Naive thymus-derived CD8-positive, alpha-beta T cell (primary cell): ENCODE data around the gene BLTP3A. TPM values are rescaled to one million over a fixed set of nuclear protein-coding genes. Genes with fewer than 3 reads are reported as not detected.
"Not testable (repeated sequence)": the region's sequence is repeated elsewhere in the genome, so short reads cannot be mapped to it uniquely, and the experiment has no call there.

Source experiments
- ATAC-seq, 2 donors: fragments of 150-1000 bp; cut with Tn5 transposase in 1 of 2; sonication (Bioruptor Pico), chemical (Tn5 transposase) in 1 of 2; 1 replicate in 1 of 2; 2 replicates in 1 of 2; pipeline ENCODE4 v1.10.0; 2021; ENCODE audit warnings: mild to moderate bottlenecking in 2 of 2, moderate library complexity in 2 of 2
- POLR2A ChIA-PET: fragments of 350-600 bp; sonication (Branson Sonifier 250); formaldehyde crosslinking; loops from one replicate; lab custom pipeline; 2021; ENCODE audit warnings: antibody characterized with exemption; lab: Charles Lee
- DNase-seq, 10 donors: peaks; one replicate each; pipeline versions ENCODE4 v3.0.0 to v3.0.0-alpha.2; 2020 to 2022
- H3K27ac Mint-ChIP-seq, 10 donors: one replicate each; pipeline ENCODE4 v1.8.0; 2020 to 2022; ENCODE audit warnings: mild to moderate bottlenecking in 10 of 10, mixed read lengths in 10 of 10, moderate library complexity in 4 of 10, inconsistent platforms in 1 of 10
- H3K27me3 Mint-ChIP-seq, 5 donors: one replicate each; pipeline ENCODE4 v1.8.0; 2021 to 2022; ENCODE audit warnings: mixed read lengths in 5 of 5
- H3K36me3 Mint-ChIP-seq, 3 donors: one replicate each; pipeline ENCODE4 v1.8.0; 2020 to 2022; ENCODE audit warnings: mixed read lengths in 3 of 3, mild to moderate bottlenecking in 2 of 3, inconsistent platforms in 1 of 3
- H3K4me1 Mint-ChIP-seq, 4 donors: one replicate each; pipeline ENCODE4 v1.8.0; 2021 to 2022; ENCODE audit warnings: mixed read lengths in 4 of 4
- H3K4me3 Mint-ChIP-seq, 10 donors: one replicate each; pipeline ENCODE4 v1.8.0; 2020 to 2022; ENCODE audit warnings: mild to moderate bottlenecking in 10 of 10, mixed read lengths in 10 of 10, moderate library complexity in 6 of 10, inconsistent platforms in 1 of 10
- H3K9me3 Mint-ChIP-seq, 9 donors: one replicate each; pipeline ENCODE4 v1.8.0; 2020 to 2022; ENCODE audit warnings: mixed read lengths in 9 of 9, mild to moderate bottlenecking in 3 of 9, inconsistent platforms in 1 of 9, moderate library complexity in 1 of 9
- polyA plus RNA-seq, 3 donors: library from polyadenylated mRNA; unstranded; fragments of 300-500 nt; fragmentation: Illumina TruSeq; gene quantifications; one replicate each; pipeline ENCODE4 v1.2.3, GENCODE V29; 2021
- total RNA-seq, 8 experiments: library from RNA in 2 of 8; stranded (reverse) in 2 of 8; gene quantifications; one replicate each; pipeline ENCODE4 v1.2.3 and lab custom pipeline; 2021 to 2026

Gene BLTP3A
- total and polyA plus RNA-seq, 5 experiments from 2014 or later, result 1.4 to 11.2 (median 1.5) TPM

- no peak for ATAC-seq
- H3K4me3 Mint-ChIP-seq, result peak overlapping the region in 8 of 10 donors; percentile 43 to 99 (median 96)
- DNase-seq, result no peak
- H3K27me3 Mint-ChIP-seq, result no peaks in the 10 kb centered on the region
- no peaks in the 10 kb centered on the region for H3K9me3 Mint-ChIP-seq
- peaks cover 19 to 34% (median 28%) of the 10 kb centered on the region in 4 donors for H3K4me1 Mint-ChIP-seq
- H3K27ac Mint-ChIP-seq, result peak overlapping the region in 4 of 10 donors; percentile 20 to 62 (median 38)
- H3K36me3 Mint-ChIP-seq, result no peaks in the 10 kb centered on the region
- POLR2A ChIA-PET, result interaction anchor here (0.7 kb wide), 2 partner anchors 47 to 674 kb away, joined by 3 to 5 read pairs; partner anchors contain the start of gene RPL10A
Measured at GRCh38 chr6:34793877-34794276, 2.0 kb downstream of the BLTP3A start.

DNA sequence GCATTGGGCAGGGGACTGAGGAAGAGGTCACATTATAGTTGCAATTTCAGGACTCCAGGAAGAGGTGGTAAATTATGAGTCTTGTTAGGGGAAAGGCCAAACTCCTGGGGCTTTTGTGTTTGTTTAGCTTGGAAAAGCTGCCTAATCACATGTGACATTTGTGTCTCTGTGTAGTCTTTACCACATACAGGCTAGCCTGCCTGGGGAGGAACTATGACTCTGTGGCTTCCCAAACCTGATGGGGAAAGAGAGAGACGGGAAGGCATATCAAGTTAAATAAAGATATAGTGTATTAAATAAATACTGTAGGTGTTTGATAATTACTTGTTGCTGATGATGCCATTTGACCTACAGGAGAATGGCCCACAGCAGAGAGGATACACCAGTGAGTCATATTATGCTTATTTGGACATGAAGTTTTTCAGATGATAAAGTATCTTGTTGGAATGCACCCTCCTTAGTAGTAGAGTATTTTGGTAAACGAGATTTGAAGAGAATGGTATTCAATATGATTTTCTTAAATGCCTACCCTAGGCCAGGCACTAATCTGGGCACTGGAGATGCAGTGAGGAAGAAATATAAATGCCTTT, 4.0 kb downstream of the BLTP3A start:
- Mint-ChIP-seq H3K9me3 (no peaks in the 10 kb centered on the region), H3K4me1 (peaks cover 21 to 32% (median 30%) of the 10 kb centered on the region in 4 donors), H3K27me3 (no peaks in the 10 kb centered on the region), H3K27ac (no peak overlapping the region), H3K4me3 (no peak overlapping the region), H3K36me3 (no peaks in the 10 kb centered on the region)
- DNase-seq, result no peak
- POLR2A ChIA-PET, result no interaction called here
- ATAC-seq, result no peak

- H3K4me3 Mint-ChIP-seq, result no peak overlapping the region
- peaks cover 10 to 24% (median 18%) of the 10 kb centered on the region in 4 donors for H3K4me1 Mint-ChIP-seq
- no peaks in the 10 kb centered on the region for H3K27me3 Mint-ChIP-seq
- H3K9me3 Mint-ChIP-seq, result no peaks in the 10 kb centered on the region
- no peak overlapping the region for H3K27ac Mint-ChIP-seq
- no peaks in the 10 kb centered on the region for H3K36me3 Mint-ChIP-seq
- ATAC-seq (no peak), DNase-seq (no peak)
- POLR2A ChIA-PET, result no interaction called here
Measured at GRCh38 chr6:34798057-34798456, 6.2 kb downstream of the BLTP3A start.

DNA sequence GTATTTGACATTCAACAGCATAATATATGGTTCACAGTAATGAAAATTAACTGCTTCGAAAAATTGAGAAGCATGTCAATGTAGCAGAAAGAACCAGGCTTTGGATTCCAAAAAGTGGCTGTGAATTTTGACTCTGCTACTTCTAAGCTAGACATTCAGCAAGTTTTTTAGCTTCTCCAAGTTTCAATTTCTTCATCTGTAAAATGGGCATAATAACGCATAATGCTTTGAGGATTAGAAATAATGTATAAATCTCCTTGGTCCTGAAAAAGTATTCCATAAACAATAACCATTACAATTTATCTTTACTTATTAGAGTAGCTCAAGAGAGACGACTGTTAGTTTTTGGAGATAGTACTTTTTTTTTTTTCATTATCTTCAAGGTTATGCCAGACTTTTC, 7.7 kb downstream of the BLTP3A start:
- no peaks in the 10 kb centered on the region for H3K27me3 Mint-ChIP-seq
- ATAC-seq, result no peak
- H3K4me3 Mint-ChIP-seq, result no peak overlapping the region
- POLR2A ChIA-PET, result no interaction called here
- no peaks in the 10 kb centered on the region for H3K9me3 Mint-ChIP-seq
- no peak for DNase-seq
- peaks cover 12 to 29% (median 16%) of the 10 kb centered on the region in 4 donors for H3K4me1 Mint-ChIP-seq
- peaks cover 0 to 3% (median 0%) of the 10 kb centered on the region in 3 donors for H3K36me3 Mint-ChIP-seq
- H3K27ac Mint-ChIP-seq, result no peak overlapping the region

DNA sequence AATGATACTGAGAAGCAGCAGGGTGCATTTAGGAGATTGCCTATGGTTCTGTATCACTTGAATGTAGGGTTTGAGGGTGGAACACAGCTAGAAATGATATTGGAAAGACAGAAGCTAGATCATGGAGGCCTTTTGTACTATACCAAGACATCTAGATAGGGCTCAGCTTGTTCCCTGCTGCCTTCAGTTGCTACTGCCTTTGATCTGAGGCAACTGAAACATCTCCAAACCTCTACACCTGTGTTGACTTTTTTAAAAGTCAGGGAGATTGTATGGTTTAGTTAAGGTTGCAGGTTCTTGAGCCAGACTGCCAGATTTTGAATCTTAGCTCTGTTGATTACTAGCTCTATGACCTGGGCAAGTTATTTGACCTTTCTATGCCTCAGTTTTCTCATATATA, 12.7 kb downstream of the BLTP3A start:
- Mint-ChIP-seq H3K27me3 (no peaks in the 10 kb centered on the region), H3K36me3 (peaks cover 0 to 3% (median 0%) of the 10 kb centered on the region in 3 donors), H3K4me1 (peaks cover 7 to 38% (median 13%) of the 10 kb centered on the region in 4 donors), H3K9me3 (no peaks in the 10 kb centered on the region), H3K4me3 (no peak overlapping the region), H3K27ac (peak overlapping the region in 1 of 10 donors; percentile 53)
- no peak for DNase-seq
- no peak for ATAC-seq
- POLR2A ChIA-PET, result no interaction called here

DNA sequence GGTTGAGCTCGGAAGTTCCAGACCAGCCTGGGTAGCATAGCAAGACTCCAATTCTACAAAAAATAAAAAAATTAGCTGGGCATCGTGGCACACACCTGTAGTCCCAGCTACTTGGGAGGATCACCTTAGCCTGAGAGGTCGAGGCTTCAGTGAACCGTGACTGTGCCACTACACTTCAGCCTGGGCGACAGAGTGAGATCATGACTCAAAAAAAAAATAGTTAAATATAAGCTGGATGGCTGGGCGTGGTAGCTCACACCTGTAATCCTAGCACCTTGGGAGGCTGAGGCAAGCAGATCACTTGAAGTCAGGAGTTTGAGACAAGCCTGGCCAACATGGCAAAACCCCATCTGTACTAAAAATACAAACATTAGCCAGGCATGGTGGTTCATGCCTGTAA, 13.2 kb downstream of the BLTP3A start:
- not testable (repeated sequence) for ATAC-seq, H3K27me3 Mint-ChIP-seq, DNase-seq, H3K36me3 Mint-ChIP-seq, H3K4me3 Mint-ChIP-seq, H3K9me3 Mint-ChIP-seq
- H3K4me1 Mint-ChIP-seq, result peaks cover 7 to 35% (median 13%) of the 10 kb centered on the region in 4 donors
- H3K27ac Mint-ChIP-seq, result peak overlapping the region in 1 of 10 donors; percentile 84
- POLR2A ChIA-PET, result interaction anchor here (0.5 to 0.7 kb wide), 2 partner anchors 648 to 997 kb away, joined by 3 to 6 read pairs; no protein-coding TSS in a partner anchor

GRCh38 chr6:34806738-34807453, 15.0 kb downstream of the BLTP3A start:
- Mint-ChIP-seq H3K9me3 (no peaks in the 10 kb centered on the region), H3K36me3 (peaks cover 0 to 3% (median 0%) of the 10 kb centered on the region in 3 donors), H3K4me3 (no peak overlapping the region), H3K27me3 (no peaks in the 10 kb centered on the region), H3K27ac (no peak overlapping the region), H3K4me1 (peaks cover 7 to 31% (median 14%) of the 10 kb centered on the region in 4 donors)
- DNase-seq (no peak), ATAC-seq (no peak)
- POLR2A ChIA-PET, result no interaction called here

GRCh38 chr6:34808473-34808872, 16.6 kb downstream of the BLTP3A start:
- H3K27me3 Mint-ChIP-seq, H3K9me3 Mint-ChIP-seq, POLR2A ChIA-PET, H3K4me3 Mint-ChIP-seq, H3K36me3 Mint-ChIP-seq, ATAC-seq, DNase-seq: not testable (repeated sequence)
- Mint-ChIP-seq H3K4me1 (peaks cover 7 to 27% (median 18%) of the 10 kb centered on the region in 4 donors), H3K27ac (peak overlapping the region in 1 of 10 donors; percentile 19)

DNA sequence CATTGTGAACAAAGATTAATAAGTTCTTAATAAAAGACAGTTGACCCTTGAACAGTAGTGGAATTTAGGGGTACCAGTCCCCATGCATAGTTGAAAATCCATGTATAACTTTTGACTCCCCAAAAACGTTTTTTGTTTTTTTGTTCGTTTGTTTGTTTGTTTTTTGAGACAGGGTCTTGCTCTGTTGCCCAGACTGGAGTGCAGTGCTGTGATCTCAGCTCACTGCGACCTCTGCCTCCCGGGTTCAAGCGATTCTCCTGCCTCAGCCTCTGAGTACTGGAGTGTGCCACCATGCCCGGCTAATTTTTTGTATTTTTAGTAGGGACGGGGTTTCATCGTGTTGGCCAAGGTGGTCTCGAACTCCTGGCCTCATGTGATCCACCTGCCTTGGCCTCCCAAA, 17.5 kb downstream of the BLTP3A start:
- ATAC-seq, H3K27ac Mint-ChIP-seq, H3K4me3 Mint-ChIP-seq, H3K27me3 Mint-ChIP-seq, POLR2A ChIA-PET, H3K9me3 Mint-ChIP-seq, H3K36me3 Mint-ChIP-seq, DNase-seq: not testable (repeated sequence)
- peaks cover 4 to 18% (median 16%) of the 10 kb centered on the region in 4 donors for H3K4me1 Mint-ChIP-seq

- ATAC-seq (no peak), DNase-seq (no peak)
- Mint-ChIP-seq H3K27ac (peak overlapping the region in 1 of 10 donors; percentile 4), H3K4me1 (peaks cover 4 to 18% (median 15%) of the 10 kb centered on the region in 4 donors), H3K4me3 (no peak overlapping the region), H3K9me3 (no peaks in the 10 kb centered on the region), H3K27me3 (no peaks in the 10 kb centered on the region), H3K36me3 (no peaks in the 10 kb centered on the region)
- POLR2A ChIA-PET, result no interaction called here
Measured at GRCh38 chr6:34810017-34810882, 18.4 kb downstream of the BLTP3A start.

GRCh38 chr6:34810936-34811632, 19.2 kb downstream of the BLTP3A start:
- Mint-ChIP-seq H3K9me3 (no peaks in the 10 kb centered on the region), H3K4me3 (no peak overlapping the region), H3K4me1 (peaks cover 4 to 20% (median 17%) of the 10 kb centered on the region in 4 donors), H3K27me3 (no peaks in the 10 kb centered on the region), H3K36me3 (no peaks in the 10 kb centered on the region), H3K27ac (no peak overlapping the region)
- ATAC-seq (no peak), DNase-seq (no peak)
- POLR2A ChIA-PET, result no interaction called here
